Mucosa of stomach (tissue), 1 donor: ENCODE results near the gene SESN3.

Experiments
- H3K27me3 ChIP-seq: one replicate; pipeline ENCODE4 v1.7.0; 2013; ENCODE audit warnings: mild to moderate bottlenecking, low read length; ENCODE audit not compliant: control insufficient read depth, insufficient read depth
- H3K36me3 ChIP-seq: one replicate; pipeline ENCODE4 v1.7.0; 2013; ENCODE audit warnings: low read length; ENCODE audit not compliant: control insufficient read depth, insufficient read depth
- H3K4me1 ChIP-seq: one replicate; pipeline ENCODE4 v1.7.0; 2013; ENCODE audit warnings: mild to moderate bottlenecking, low read length; ENCODE audit not compliant: control insufficient read depth, insufficient read depth
- H3K4me3 ChIP-seq: one replicate; pipeline ENCODE4 v1.7.0; 2013; ENCODE audit warnings: low read length
- H3K9ac ChIP-seq: one replicate; pipeline ENCODE4 v1.7.0; 2013; ENCODE audit warnings: mild to moderate bottlenecking, low read length, moderate library complexity
- H3K9me3 ChIP-seq: one replicate; pipeline ENCODE4 v1.7.0; 2013; ENCODE audit warnings: mild to moderate bottlenecking, low read length, moderate library complexity; ENCODE audit not compliant: control insufficient read depth
- donor health status: Pancreatic carcinoma.

SESN3 gene

DNA sequence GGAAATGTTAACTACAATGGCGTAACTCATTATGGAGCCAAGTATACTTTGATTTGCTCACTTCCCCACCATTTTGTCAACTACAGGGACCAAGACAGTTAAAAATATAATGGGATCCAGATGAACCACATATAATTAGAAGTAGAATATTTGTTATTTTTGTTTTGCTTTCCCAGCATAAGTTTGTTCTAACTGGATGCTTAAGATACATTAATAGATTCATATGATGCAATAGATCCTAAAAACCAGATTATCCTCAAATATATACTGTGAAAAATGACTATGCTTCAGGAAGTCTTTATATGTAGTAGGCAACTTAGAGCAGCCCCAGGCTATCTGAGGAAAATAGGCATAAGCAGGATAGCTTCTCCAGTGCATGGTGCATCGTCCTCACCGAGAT lies 38.3 kb downstream of the SESN3 start:
- H3K9ac ChIP-seq: no peak overlapping the region
- H3K27me3 ChIP-seq: no peaks in the 10 kb centered on the region
- no peaks in the 10 kb centered on the region for H3K36me3 ChIP-seq
- H3K9me3 ChIP-seq: no peaks in the 10 kb centered on the region
- H3K4me1 ChIP-seq: no peaks in the 10 kb centered on the region
- no peak overlapping the region for H3K4me3 ChIP-seq

DNA sequence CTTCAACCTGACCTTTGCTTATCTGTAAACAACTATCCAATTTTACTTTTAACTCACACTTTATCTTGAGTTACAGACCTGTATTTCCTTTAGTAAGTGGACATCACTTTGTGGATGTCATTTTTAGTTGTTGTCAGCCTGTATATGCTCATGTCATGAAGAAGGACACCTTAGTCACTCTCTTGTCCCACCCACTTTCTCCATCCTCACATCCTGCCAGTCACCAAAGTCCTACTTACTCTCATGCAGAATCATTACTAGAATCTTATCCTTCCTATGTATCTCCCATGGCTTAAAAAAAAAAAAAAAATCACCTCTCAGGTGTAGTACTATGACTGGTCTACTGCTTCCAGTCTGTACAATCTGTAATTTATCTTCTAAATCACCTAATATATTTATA lies 43.3 kb downstream of the SESN3 start:
- no peaks in the 10 kb centered on the region for H3K27me3 ChIP-seq
- H3K9ac ChIP-seq: no peak overlapping the region
- peaks cover under 1% of the 10 kb centered on the region for H3K36me3 ChIP-seq
- no peak overlapping the region for H3K4me3 ChIP-seq
- H3K4me1 ChIP-seq: no peaks in the 10 kb centered on the region
- no peaks in the 10 kb centered on the region for H3K9me3 ChIP-seq

DNA sequence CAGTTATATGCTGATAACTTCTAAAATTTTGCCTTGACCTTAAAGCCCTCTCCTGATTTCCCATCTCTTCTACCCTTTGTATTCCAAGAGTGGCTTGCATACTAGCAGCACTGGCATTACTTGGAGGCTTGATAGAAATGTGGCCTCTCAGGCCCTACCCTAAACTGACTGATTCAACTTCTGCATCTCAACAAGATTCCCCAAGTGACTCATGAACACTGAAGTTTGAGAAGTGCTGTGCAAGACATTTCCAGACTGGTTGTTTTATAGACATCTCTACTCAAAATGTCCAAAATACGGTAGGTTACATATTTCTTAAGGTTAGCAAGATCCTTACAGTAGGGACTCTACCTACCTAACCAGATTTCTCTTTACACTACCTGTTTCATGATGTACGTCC lies 48.6 kb downstream of the SESN3 start:
- H3K36me3 ChIP-seq: peaks cover 4% of the 10 kb centered on the region
- no peaks in the 10 kb centered on the region for H3K4me1 ChIP-seq
- H3K9ac ChIP-seq: no peak overlapping the region
- no peak overlapping the region for H3K4me3 ChIP-seq
- H3K9me3 ChIP-seq: no peaks in the 10 kb centered on the region
- H3K27me3 ChIP-seq: no peaks in the 10 kb centered on the region

DNA sequence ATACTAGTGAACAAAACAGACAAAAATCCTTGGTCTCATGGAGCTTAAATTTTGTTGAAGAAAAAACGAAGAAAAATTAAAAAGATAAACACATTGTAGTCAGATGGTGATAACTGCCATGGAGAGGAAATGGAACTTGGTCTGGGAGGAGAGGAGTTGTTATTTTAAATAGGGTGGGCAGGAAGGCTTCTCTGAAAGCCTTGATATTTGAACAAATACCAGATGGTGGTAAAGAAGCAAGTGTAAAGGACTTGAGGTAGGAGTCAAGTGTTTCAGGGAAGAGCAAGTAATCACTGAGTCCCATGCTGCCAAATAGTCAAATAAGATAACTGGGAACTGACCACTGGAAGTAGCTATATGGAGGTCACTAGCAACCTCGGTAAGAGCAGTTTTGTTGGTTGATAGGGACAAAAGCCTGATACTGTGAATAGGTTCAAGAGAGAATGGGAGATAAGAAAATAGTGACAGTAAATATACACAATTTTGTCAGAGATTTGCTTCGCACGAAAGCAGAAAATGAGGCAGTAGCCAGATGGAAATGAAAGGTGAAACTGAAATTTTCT lies 55.1 kb downstream of the SESN3 start:
- Histone ChIP-seq H3K27me3 (no peaks in the 10 kb centered on the region), H3K9ac (no peak overlapping the region), H3K36me3 (no peaks in the 10 kb centered on the region), H3K9me3 (no peaks in the 10 kb centered on the region), H3K4me3 (no peak overlapping the region), H3K4me1 (no peaks in the 10 kb centered on the region)

DNA sequence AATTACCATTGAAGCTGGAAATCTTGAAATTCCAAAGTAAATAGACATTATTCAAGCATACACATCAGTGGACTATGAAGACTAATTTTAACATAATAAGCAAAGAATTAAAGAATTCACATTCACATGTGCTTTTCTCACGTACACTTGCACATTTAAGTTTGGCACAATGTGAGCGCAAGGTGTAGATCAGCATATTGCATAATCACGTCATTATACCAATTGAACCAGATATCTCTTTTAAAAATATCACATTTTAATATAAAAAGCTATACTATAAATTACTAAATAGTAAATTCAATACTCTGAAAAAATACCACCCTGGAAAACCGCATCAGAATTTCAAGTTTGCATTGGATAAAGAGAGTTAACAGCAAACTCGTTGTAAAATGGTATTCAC lies 60.7 kb downstream of the SESN3 start:
- Histone ChIP-seq H3K27me3 (no peaks in the 10 kb centered on the region), H3K36me3 (no peaks in the 10 kb centered on the region), H3K4me1 (peaks cover 4% of the 10 kb centered on the region), H3K4me3 (no peak overlapping the region), H3K9ac (no peak overlapping the region), H3K9me3 (no peaks in the 10 kb centered on the region)

DNA sequence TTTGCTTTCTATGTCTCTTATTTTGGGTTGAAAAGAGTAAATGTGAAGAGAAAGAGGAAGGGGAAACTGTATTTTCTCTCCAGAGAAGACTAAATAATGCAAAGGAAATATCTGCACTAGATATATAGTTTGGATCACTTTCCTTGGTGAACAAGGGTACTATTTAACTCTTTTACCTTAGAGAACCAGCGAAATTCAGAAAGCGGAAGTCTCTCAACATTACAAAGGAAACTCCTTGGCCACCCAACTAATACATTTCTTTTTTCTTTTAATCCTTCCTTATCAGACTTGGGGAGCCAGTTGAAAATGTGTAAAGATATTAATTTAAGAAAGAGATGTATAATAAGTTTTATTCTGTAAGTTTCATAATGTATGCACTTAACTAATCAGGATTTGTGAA lies 64.2 kb downstream of the SESN3 start:
- no peaks in the 10 kb centered on the region for H3K36me3 ChIP-seq
- H3K4me3 ChIP-seq: no peak overlapping the region
- H3K9me3 ChIP-seq: no peaks in the 10 kb centered on the region
- peaks cover 4% of the 10 kb centered on the region for H3K4me1 ChIP-seq
- H3K27me3 ChIP-seq: no peaks in the 10 kb centered on the region
- H3K9ac ChIP-seq: no peak overlapping the region

DNA sequence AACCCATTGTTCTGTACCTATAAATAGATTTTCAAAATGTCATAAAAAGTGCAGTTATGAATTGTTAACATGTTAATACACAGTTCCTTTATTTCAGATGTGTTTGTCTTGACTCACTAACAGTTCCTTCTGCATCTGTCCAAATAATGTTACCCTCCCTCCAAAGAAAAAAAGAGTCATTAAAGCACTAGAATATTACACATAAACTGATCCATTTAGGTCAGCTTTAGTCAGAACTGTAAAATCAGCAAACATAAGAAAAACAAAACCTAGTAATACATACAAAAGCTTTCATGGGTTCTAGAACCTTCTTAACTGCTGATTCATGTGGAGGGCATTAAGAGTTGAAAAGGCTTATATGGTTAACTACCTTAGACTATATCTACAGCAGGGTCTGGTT lies 65.4 kb downstream of the SESN3 start:
- H3K4me1 ChIP-seq: peaks cover 4% of the 10 kb centered on the region
- H3K9ac ChIP-seq: no peak overlapping the region
- H3K4me3 ChIP-seq: no peak overlapping the region
- H3K27me3 ChIP-seq: no peaks in the 10 kb centered on the region
- no peaks in the 10 kb centered on the region for H3K36me3 ChIP-seq
- no peaks in the 10 kb centered on the region for H3K9me3 ChIP-seq

DNA sequence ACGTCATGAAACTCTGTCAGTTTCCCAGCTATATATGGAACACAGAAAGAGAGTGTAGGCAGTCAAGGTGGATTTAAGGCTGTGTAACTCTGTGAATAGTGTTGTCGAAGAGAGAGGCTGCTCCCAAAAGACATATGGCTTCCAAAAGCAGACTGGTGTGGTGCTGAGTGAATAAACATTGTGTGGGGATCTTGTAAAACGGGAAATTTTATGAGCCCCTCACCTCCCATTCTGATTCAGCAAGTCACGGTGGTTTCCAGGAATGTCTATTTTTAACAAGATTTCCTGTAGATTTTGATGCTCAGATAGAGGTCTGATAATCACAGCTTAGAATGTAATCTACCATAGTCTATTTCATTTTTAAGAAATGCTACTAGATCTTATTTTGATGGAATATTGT lies 67.9 kb downstream of the SESN3 start:
- Histone ChIP-seq H3K4me3 (no peak overlapping the region), H3K27me3 (no peaks in the 10 kb centered on the region), H3K9ac (no peak overlapping the region), H3K9me3 (no peaks in the 10 kb centered on the region), H3K4me1 (no peaks in the 10 kb centered on the region), H3K36me3 (no peaks in the 10 kb centered on the region)

DNA sequence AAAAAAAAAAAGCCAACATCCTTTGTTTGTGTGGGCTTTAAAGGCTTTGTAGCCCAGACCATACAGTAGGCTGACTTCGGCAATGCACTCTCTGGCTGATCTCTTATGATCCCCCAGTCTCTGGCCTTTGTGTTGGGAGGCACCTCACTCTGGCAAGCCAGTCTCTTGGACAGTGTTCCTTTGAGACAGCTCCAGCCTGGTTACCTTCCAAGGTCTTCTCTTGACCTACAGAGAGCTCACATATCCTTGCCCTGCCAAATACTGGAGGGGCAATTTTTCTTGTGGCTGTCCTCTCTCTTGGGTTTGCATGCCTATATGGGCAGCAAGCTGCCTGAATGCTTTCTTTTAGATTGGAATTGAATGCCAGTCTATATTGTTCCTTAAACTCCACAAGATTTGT lies 69.8 kb downstream of the SESN3 start:
- H3K9ac ChIP-seq: no peak overlapping the region
- no peaks in the 10 kb centered on the region for H3K36me3 ChIP-seq
- H3K27me3 ChIP-seq: no peaks in the 10 kb centered on the region
- H3K4me3 ChIP-seq: no peak overlapping the region
- H3K9me3 ChIP-seq: no peaks in the 10 kb centered on the region
- H3K4me1 ChIP-seq: no peaks in the 10 kb centered on the region

DNA sequence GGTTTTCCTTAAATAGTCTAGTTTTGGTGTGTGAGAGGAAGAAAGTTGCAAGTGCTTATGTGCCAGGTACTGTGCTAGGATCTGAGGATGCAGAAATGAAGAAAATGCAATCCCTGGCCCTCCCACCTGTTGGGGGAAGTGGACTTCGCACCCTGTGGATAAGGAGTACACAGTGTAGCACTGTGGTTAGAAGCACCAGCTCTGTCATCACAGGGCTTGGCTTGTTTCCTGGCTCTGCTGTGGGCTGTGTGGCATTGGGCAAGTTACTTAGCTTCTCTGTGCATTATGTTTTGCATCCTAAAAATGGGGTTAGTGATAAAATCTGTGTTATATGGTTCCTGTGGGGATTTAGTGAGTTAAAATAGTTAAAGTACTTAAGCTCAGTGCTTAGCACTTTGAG lies 73.2 kb downstream of the SESN3 start:
- no peak overlapping the region for H3K9ac ChIP-seq
- H3K9me3 ChIP-seq: no peaks in the 10 kb centered on the region
- H3K27me3 ChIP-seq: no peaks in the 10 kb centered on the region
- H3K36me3 ChIP-seq: no peaks in the 10 kb centered on the region
- H3K4me1 ChIP-seq: no peaks in the 10 kb centered on the region
- H3K4me3 ChIP-seq: no peak overlapping the region

DNA sequence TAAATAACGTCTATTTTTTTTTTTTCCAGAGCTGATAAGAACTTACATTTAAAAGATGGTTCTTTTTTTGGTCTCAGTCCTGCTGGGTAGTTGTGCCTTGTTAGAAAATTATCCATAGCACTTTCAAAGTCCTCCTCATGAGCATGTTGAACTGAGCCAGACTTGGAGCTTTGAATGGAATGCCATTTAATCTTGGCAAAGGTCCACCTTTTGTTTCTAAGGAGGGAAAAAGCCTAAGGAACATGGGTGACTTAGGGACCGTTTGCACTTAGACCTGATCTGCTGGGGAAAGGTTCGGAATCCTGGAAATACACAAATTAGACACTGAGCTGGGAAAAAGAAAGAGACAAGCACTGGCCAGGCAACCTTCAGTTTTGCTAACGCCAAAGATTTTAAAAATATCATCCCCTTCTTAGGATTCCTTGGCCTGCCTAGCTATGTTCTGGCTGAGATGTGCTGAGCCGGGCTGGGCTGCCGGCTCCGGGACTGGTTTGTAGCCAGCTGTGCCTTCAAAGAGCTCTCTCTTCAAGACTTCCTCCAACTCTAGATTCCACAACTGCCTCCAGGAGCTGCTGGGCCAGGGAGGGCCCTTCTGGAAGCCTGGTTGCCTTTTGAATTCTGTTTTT lies 74.0 kb downstream of the SESN3 start:
- H3K9me3 ChIP-seq: no peaks in the 10 kb centered on the region
- H3K4me1 ChIP-seq: no peaks in the 10 kb centered on the region
- H3K4me3 ChIP-seq: no peak overlapping the region
- no peak overlapping the region for H3K9ac ChIP-seq
- no peaks in the 10 kb centered on the region for H3K36me3 ChIP-seq
- no peaks in the 10 kb centered on the region for H3K27me3 ChIP-seq

DNA sequence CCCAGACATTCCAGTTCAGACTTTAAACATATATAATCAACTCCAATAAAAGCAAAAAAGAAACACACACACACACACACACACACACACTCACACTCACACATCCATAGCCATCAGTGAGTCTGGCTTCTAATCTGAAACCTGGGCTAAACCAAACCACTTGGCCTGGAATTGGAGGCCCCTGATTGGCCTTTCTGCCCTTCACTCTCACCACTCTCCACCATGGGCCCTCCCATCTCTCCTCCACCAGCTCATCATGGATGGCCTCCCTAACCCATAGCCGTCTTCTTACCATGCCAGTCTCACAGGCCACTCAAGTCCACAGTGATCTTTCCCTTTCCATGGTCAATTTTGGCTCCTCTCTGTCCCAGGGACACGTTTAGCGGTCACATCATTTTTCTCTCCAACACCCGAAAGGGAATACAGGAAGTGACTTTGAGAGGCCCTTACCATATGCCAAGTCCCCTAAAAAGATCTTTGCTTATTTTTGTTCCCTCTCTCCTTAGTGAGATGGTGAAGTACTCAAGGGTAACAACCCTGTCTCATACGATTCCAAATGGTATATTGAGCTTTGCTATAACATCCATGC lies 74.8 kb downstream of the SESN3 start:
- H3K27me3 ChIP-seq: no peaks in the 10 kb centered on the region
- no peaks in the 10 kb centered on the region for H3K9me3 ChIP-seq
- H3K4me1 ChIP-seq: no peaks in the 10 kb centered on the region
- no peaks in the 10 kb centered on the region for H3K36me3 ChIP-seq
- H3K4me3 ChIP-seq: no peak overlapping the region
- H3K9ac ChIP-seq: no peak overlapping the region
